OCI-LY7 (cell line): ENCODE results near the gene KRT83.

ENCODE experiments used
- EZH2phosphoT487 ChIP-seq: fragments of 200-600 bp; sonication (generic); IDR thresholded peaks from 2 replicates; pipeline ENCODE4 v1.6.1; 2018; ENCODE audit warnings: low read depth, borderline replicate concordance, mild to moderate bottlenecking, mixed run types, antibody characterized with exemption, low read length, moderate library complexity, mixed read lengths
- TF ChIP-seq, protein P1 (sequence below): fragments of 200-600 bp; sonication (generic); conservative IDR thresholded peaks from 2 replicates; pipeline ENCODE4 v1.5.1; 2014; ENCODE audit warnings: mild to moderate bottlenecking, antibody characterized with exemption, low read length, moderate library complexity, mixed read lengths

- TF ChIP-seq, protein P1, sequence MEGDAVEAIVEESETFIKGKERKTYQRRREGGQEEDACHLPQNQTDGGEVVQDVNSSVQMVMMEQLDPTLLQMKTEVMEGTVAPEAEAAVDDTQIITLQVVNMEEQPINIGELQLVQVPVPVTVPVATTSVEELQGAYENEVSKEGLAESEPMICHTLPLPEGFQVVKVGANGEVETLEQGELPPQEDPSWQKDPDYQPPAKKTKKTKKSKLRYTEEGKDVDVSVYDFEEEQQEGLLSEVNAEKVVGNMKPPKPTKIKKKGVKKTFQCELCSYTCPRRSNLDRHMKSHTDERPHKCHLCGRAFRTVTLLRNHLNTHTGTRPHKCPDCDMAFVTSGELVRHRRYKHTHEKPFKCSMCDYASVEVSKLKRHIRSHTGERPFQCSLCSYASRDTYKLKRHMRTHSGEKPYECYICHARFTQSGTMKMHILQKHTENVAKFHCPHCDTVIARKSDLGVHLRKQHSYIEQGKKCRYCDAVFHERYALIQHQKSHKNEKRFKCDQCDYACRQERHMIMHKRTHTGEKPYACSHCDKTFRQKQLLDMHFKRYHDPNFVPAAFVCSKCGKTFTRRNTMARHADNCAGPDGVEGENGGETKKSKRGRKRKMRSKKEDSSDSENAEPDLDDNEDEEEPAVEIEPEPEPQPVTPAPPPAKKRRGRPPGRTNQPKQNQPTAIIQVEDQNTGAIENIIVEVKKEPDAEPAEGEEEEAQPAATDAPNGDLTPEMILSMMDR, result no peak
- no peak for TF ChIP-seq EZH2phosphoT487
Observed at GRCh38 chr12:52307836-52308805, 13.1 kb downstream of the KRT83 start.
